B cell (primary cell): ENCODE results near the gene AKR1C4. TPM values are rescaled to one million over a fixed set of nuclear protein-coding genes. Genes with fewer than 3 reads are reported as not detected.

Experiments used
- ATAC-seq: fragments of 200-7000 bp; cut with Tn5 transposase; one replicate; pipeline ENCODE4 v1.10.0; 2021; ENCODE audit warnings: low read depth, mild to moderate bottlenecking, moderate number of reproducible peaks, moderate library complexity
- CTCF ChIA-PET: fragments of 350-600 bp; sonication (Branson Sonifier 250); formaldehyde crosslinking; loops from one replicate; lab custom pipeline; 2021; ENCODE audit warnings: antibody characterized with exemption, inconsistent platforms; lab: Charles Lee
- POLR2A ChIA-PET: fragments of 350-600 bp; sonication (Branson Sonifier 250); formaldehyde crosslinking; loops from one replicate; lab custom pipeline; 2021; ENCODE audit warnings: antibody characterized with exemption; lab: Charles Lee
- DNase-seq: peaks from one replicate; pipeline ENCODE4 v3.0.0; 2013
- H2AFZ ChIP-seq: 2 replicates; pipeline ENCODE4 v1.6.1; 2012; ENCODE audit warnings: mild to moderate bottlenecking, low read depth, low read length; ENCODE audit not compliant: insufficient read depth, poor library complexity, severe bottlenecking
- H3K27ac ChIP-seq, 2 donors: 1 replicate in 1 of 2; 2 replicates in 1 of 2; pipeline ENCODE4 v1.5.1; 2012 to 2013; ENCODE audit warnings: low read length in 2 of 2, mild to moderate bottlenecking in 2 of 2, moderate library complexity in 1 of 2
- H3K27me3 ChIP-seq, 4 experiments: fragments of 200-600 bp in 1 of 4; sonication (generic) in 1 of 4; replicated peaks in 1 of 4; 1 replicate in 2 of 4; 2 replicates in 2 of 4; pipeline versions ENCODE4 v1.6.1 to v1.7.0; 2013 to 2016; ENCODE audit warnings: low read length in 3 of 4, mild to moderate bottlenecking in 2 of 4, mixed read lengths in 1 of 4, moderate library complexity in 1 of 4; ENCODE audit not compliant: insufficient read depth in 4 of 4, control insufficient read depth in 3 of 4; ENCODE audit errors: control extremely low read depth in 1 of 4
- H3K36me3 ChIP-seq, 2 experiments: replicated peaks in 1 of 2; 1 replicate in 1 of 2; 2 replicates in 1 of 2; pipeline versions ENCODE4 v1.6.1 to v1.7.1; 2013; ENCODE audit warnings: low read length in 1 of 2; ENCODE audit not compliant: insufficient read depth in 2 of 2, control insufficient read depth in 1 of 2; ENCODE audit errors: control extremely low read depth in 1 of 2, extremely low read depth in 1 of 2
- H3K4me1 ChIP-seq, 2 donors: fragments of 200-600 bp in 1 of 2; sonication (generic) in 1 of 2; 1 replicate in 1 of 2; 2 replicates in 1 of 2; pipeline versions ENCODE4 v1.5.1 to v1.6.1; 2013 to 2017; ENCODE audit warnings: low read length in 2 of 2; ENCODE audit not compliant: control insufficient read depth in 2 of 2, insufficient read depth in 2 of 2
- H3K4me2 ChIP-seq: replicated peaks from 2 replicates; pipeline ENCODE3; 2012; ENCODE audit warnings: mild to moderate bottlenecking, low read depth, low read length; ENCODE audit not compliant: poor library complexity, severe bottlenecking
- H3K4me3 ChIP-seq, 5 experiments: fragments of 200-600 bp in 1 of 5; sonication (generic) in 1 of 5; 1 replicate in 3 of 5; 2 replicates in 2 of 5; pipeline versions ENCODE4 v1.5.1 to v1.7.0; 2011 to 2016; ENCODE audit warnings: low read length in 4 of 5, mild to moderate bottlenecking in 4 of 5, low read depth in 2 of 5, control low read depth in 1 of 5, moderate library complexity in 1 of 5; ENCODE audit not compliant: insufficient read depth in 1 of 5; ENCODE audit errors: control extremely low read depth in 1 of 5, extremely low read depth in 1 of 5
- H3K79me2 ChIP-seq: fragments of 200-600 bp; sonication (generic); one replicate; pipeline ENCODE4 v1.6.0; 2016; ENCODE audit warnings: low read length; ENCODE audit not compliant: control insufficient read depth, insufficient read depth
- H3K9ac ChIP-seq: fragments of 200-600 bp; sonication (generic); 2 replicates; pipeline ENCODE4 v1.6.1; 2017; ENCODE audit warnings: mild to moderate bottlenecking, low read length, moderate library complexity
- H3K9me3 ChIP-seq, 3 donors: one replicate each; pipeline versions ENCODE4 v1.6.1 to v1.7.1; 2013; ENCODE audit warnings: low read length in 2 of 3; ENCODE audit not compliant: control insufficient read depth in 2 of 3, insufficient read depth in 1 of 3; ENCODE audit errors: control extremely low read depth in 1 of 3
- H4K20me1 ChIP-seq: 2 replicates; pipeline ENCODE4 v1.6.0; 2012; ENCODE audit warnings: mild to moderate bottlenecking, low read length; ENCODE audit not compliant: insufficient read depth, control insufficient read depth, poor library complexity, severe bottlenecking
- H3K27ac Mint-ChIP-seq: one replicate; pipeline ENCODE4 v1.8.0; 2021; ENCODE audit warnings: mixed read lengths
- H3K27me3 Mint-ChIP-seq: one replicate; pipeline ENCODE4 v1.8.0; 2021; ENCODE audit warnings: mixed read lengths
- H3K4me1 Mint-ChIP-seq: one replicate; pipeline ENCODE4 v1.8.0; 2021; ENCODE audit warnings: mixed read lengths
- H3K4me3 Mint-ChIP-seq: one replicate; pipeline ENCODE4 v1.8.0; 2021; ENCODE audit warnings: mixed read lengths
- H3K9me3 Mint-ChIP-seq: one replicate; pipeline ENCODE4 v1.8.0; 2022; ENCODE audit warnings: mixed read lengths; ENCODE audit not compliant: insufficient read depth
- CTCF ChIP-seq: fragments of 200-600 bp; IDR thresholded peaks from one replicate; pipeline ENCODE4 v1.8.0; 2022; ENCODE audit warnings: antibody characterized with exemption, mild to moderate bottlenecking
- EZH2 ChIP-seq: IDR thresholded peaks from 2 replicates; pipeline ENCODE4 v1.6.1; 2012; ENCODE audit warnings: borderline replicate concordance, low read depth, mild to moderate bottlenecking, moderate library complexity, low read length; ENCODE audit not compliant: insufficient read depth, poor library complexity, severe bottlenecking
- WGBS: methylation state at CpG from one replicate; pipeline ENCODE4 v1.1.5; 2013; ENCODE audit warnings: missing lambda C conversion rate; ENCODE audit not compliant: insufficient coverage; 5-methylcytosine and 5-hydroxymethylcytosine counted together
- intact Hi-C: fragments of 100-400 bp; cut with micrococcal nuclease; formaldehyde crosslinking; loops from one replicate; pipeline ENCODE4 v1.10.0; 2022
- polyA plus RNA-seq: library from polyadenylated mRNA; depleted of rRNA; stranded (reverse); fragments of >200 nt; gene quantifications from 2 replicates; pipeline ENCODE4 v1.2.3, GENCODE V29; 2012
- total RNA-seq, 2 donors: library from RNA; stranded (reverse); fragments of 120-200 nt in 1 of 2; gene quantifications; 1 replicate in 1 of 2; 2 replicates in 1 of 2; pipeline versions ENCODE4 v1.2.3 to v1.2.4, GENCODE V29; 2013 to 2022

Gene AKR1C4
- total and polyA plus RNA-seq, 2 donors (not counting 1 experiment from before 2014, with no cell fraction given): not detected

DNA sequence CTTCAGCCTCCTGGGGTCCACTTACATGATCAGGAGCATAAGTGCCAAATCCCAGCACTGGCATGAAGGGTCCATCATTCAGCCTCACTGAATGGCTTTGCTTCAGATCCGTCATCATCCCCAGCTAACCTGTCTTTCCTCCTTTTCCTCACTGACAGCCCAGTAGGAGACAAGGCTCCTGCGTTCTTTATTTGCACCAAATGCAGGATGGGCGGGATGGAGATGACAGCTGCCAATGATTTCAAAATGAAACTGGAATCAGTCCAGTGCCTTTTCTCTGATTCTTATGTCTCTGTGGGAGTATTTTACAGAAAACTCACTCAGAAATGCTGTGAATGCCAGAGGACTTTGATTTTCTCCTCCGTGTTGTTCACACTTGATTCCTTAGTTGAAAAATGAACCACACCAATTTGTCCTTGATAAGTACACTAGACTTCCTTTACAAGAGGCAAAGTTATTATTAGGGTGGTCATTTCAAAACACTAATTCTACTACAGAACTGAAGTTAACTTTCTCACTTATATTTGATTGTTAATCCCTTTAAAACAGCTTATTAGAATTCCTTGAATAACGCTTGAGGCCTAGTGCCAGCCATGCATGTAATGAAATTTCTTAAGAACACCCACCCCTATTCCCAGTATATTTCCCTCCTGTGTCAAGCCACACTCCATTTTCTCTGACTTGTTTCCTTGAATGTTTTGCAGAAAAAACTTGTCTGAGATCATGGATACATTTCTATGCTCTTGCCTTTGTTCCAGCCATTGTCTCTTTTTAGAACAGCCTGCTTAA lies 11.5 kb upstream of the AKR1C4 start, which contains the start of gene AKR1C8:
AKR1C8 (minus strand) TSS at position 164 of the 789 bp plus-strand sequence; CDS start at position 118, 46 bp downstream.
- Mint-ChIP-seq H3K9me3 (no peaks in the 10 kb centered on the region), H3K27me3 (peaks cover 9% of the 10 kb centered on the region), H3K27ac (no peak within 1 kb of the TSS), H3K4me3 (no peak within 1 kb of the TSS), H3K4me1 (no peaks in the 10 kb centered on the region)
- 90% methylated on average over 1 of the region's 5 CpGs for WGBS
- Histone ChIP-seq H3K79me2 (no peaks in the 10 kb centered on the region), H3K27me3 (no peaks in the 10 kb centered on the region), H3K4me1 (no peaks in the 10 kb centered on the region), H3K9ac (no peak within 1 kb of the TSS), H4K20me1 (no peaks in the 10 kb centered on the region), H3K4me3 (no peak within 1 kb of the TSS), H3K9me3 (no peaks in the 10 kb centered on the region), H2AFZ (no peak within 1 kb of the TSS), H3K27ac (no peak within 1 kb of the TSS), H3K4me2 (no peak within 1 kb of the TSS), H3K36me3 (no peaks in the 10 kb centered on the region)
- no peak for ATAC-seq
- CTCF ChIA-PET: no interaction called here
- TF ChIP-seq CTCF: no peak
- no peak for TF ChIP-seq EZH2
- no peak for DNase-seq
- intact Hi-C loops: no loop called here
- POLR2A ChIA-PET: no interaction called here

DNA sequence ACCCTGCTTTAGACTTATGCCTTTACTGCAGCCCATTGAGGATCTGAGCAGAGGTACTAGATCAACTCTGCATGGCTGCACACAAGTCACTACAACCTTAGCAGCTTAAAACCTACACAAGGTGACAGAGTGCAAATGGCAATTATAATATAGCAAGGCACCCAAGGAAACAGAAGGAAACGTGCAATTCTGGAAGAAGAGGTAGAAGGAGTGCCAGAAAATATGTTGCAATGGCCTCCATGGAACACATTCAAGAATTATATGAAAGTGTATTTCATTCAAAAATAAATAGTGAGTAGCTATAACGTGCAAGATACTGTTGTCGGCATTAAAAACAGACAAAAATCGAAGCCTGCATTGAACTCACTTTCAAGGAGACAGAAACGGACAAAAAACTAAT lies 8.8 kb upstream of the AKR1C4 start:
- POLR2A ChIA-PET: no interaction called here
- no peak for TF ChIP-seq EZH2
- no peak for TF ChIP-seq CTCF
- CTCF ChIA-PET: no interaction called here
- Histone ChIP-seq H3K9me3 (no peaks in the 10 kb centered on the region), H3K36me3 (no peaks in the 10 kb centered on the region), H3K9ac (no peak overlapping the region), H3K27me3 (no peaks in the 10 kb centered on the region), H3K4me1 (no peaks in the 10 kb centered on the region), H3K4me3 (no peak overlapping the region), H2AFZ (no peak overlapping the region), H3K4me2 (no peak overlapping the region), H3K27ac (no peak overlapping the region), H3K79me2 (no peaks in the 10 kb centered on the region), H4K20me1 (no peaks in the 10 kb centered on the region)
- intact Hi-C loops: no loop called here
- Mint-ChIP-seq H3K4me3 (no peak overlapping the region), H3K27ac (no peak overlapping the region), H3K4me1 (no peaks in the 10 kb centered on the region), H3K9me3 (no peaks in the 10 kb centered on the region), H3K27me3 (peaks cover 9% of the 10 kb centered on the region)
- ATAC-seq (no peak), DNase-seq (no peak)
- WGBS: no CpG with 5 or more reads among the region's 5 CpGs
